ENCODE results near the gene SLC22A23. TPM values are rescaled to one million over a fixed set of nuclear protein-coding genes. Genes with fewer than 3 reads are reported as not detected.

SLC22A23 gene
- total RNA-seq, 1 donor from 2014 or later = 19.2 TPM

- intact Hi-C loops (cut with DNase I) = no loop called here
Measured at GRCh38 chr6:3356056-3356823, 100.6 kb downstream of the SLC22A23 start.

GRCh38 chr6:3355358-3356055 lies 101.3 kb downstream of the SLC22A23 start:
- DNase-seq = no peak
- Histone ChIP-seq H3K4me1 (peaks cover 27% of the 10 kb centered on the region), H3K9me3 (no peaks in the 10 kb centered on the region), H3K27ac (peak overlapping the region; percentile 93), H3K4me3 (peak overlapping the region; percentile 38), H3K27me3 (no peaks in the 10 kb centered on the region), H3K36me3 (no peaks in the 10 kb centered on the region)
- TF ChIP-seq CTCF (IDR thresholded peaks at IDR 0.05) = no peak
- intact Hi-C loops (cut with DNase I) = no loop called here
- ATAC-seq = peak; percentile 52

More at GRCh38 chr6:3356056-3356823, 100.6 kb downstream of the SLC22A23 start:
- peak; percentile 75 for ATAC-seq
- H3K36me3 ChIP-seq = no peaks in the 10 kb centered on the region
- H3K9me3 ChIP-seq = no peaks in the 10 kb centered on the region
- H3K4me3 ChIP-seq = peak overlapping the region; percentile 41
- peak overlapping the region; percentile 93 for H3K27ac ChIP-seq
- peaks cover 22% of the 10 kb centered on the region for H3K4me1 ChIP-seq
- no peaks in the 10 kb centered on the region for H3K27me3 ChIP-seq
- DNase-seq = peak; percentile 75
- no peak for TF ChIP-seq CTCF (IDR thresholded peaks at IDR 0.05)

- Histone ChIP-seq H3K9me3 (no peaks in the 10 kb centered on the region), H3K4me1 (peaks cover 27% of the 10 kb centered on the region), H3K27ac (peak overlapping the region; percentile 93), H3K36me3 (no peaks in the 10 kb centered on the region), H3K27me3 (no peaks in the 10 kb centered on the region), H3K4me3 (no peak overlapping the region)
- no peak for TF ChIP-seq CTCF (IDR thresholded peaks at IDR 0.05)
- DNase-seq = no peak
- no peak for ATAC-seq
- intact Hi-C loops (cut with DNase I) = no loop called here
Measured at GRCh38 chr6:3355011-3355357, 101.9 kb downstream of the SLC22A23 start.

- H3K4me3 ChIP-seq = no peak overlapping the region
- peaks cover 27% of the 10 kb centered on the region for H3K4me1 ChIP-seq
- H3K27me3 ChIP-seq = no peaks in the 10 kb centered on the region
- DNase-seq (no peak), ATAC-seq (no peak)
- intact Hi-C loops (cut with DNase I) = no loop called here
- H3K27ac ChIP-seq = no peak overlapping the region
- no peaks in the 10 kb centered on the region for H3K9me3 ChIP-seq
- no peaks in the 10 kb centered on the region for H3K36me3 ChIP-seq
- no peak for TF ChIP-seq CTCF (IDR thresholded peaks at IDR 0.05)
Measured at GRCh38 chr6:3353939-3354338, 102.9 kb downstream of the SLC22A23 start.

- no peak overlapping the region for H3K4me3 ChIP-seq
- H3K9me3 ChIP-seq = no peaks in the 10 kb centered on the region
- peaks cover 27% of the 10 kb centered on the region for H3K4me1 ChIP-seq
- no peaks in the 10 kb centered on the region for H3K27me3 ChIP-seq
- TF ChIP-seq CTCF (IDR thresholded peaks at IDR 0.05) = no peak
- intact Hi-C loops (cut with DNase I) = no loop called here
- no peaks in the 10 kb centered on the region for H3K36me3 ChIP-seq
- ATAC-seq = no peak
- H3K27ac ChIP-seq = no peak overlapping the region
- no peak for DNase-seq
Measured at GRCh38 chr6:3353213-3353903, 103.5 kb downstream of the SLC22A23 start.
